HUES6 (cell line): ENCODE measurements around the gene MYO1H.
"Not testable (repeated sequence)": the region's sequence is repeated elsewhere in the genome, so short reads cannot be mapped to it uniquely, and the experiment has no call there.

Experiments
- H3K27ac ChIP-seq: 2 replicates; pipeline ENCODE4 v1.7.0; 2013; ENCODE audit warnings: low read depth, mild to moderate bottlenecking, low read length, inconsistent platforms
- H3K27me3 ChIP-seq: 2 replicates; pipeline ENCODE4 v1.6.1; 2013; ENCODE audit warnings: low read length; ENCODE audit not compliant: control insufficient read depth, insufficient read depth
- H3K36me3 ChIP-seq: 2 replicates; pipeline ENCODE4 v1.6.1; 2013; ENCODE audit warnings: low read length; ENCODE audit not compliant: control insufficient read depth, insufficient read depth
- H3K4me1 ChIP-seq: 2 replicates; pipeline ENCODE4 v1.6.1; 2013; ENCODE audit warnings: low read length; ENCODE audit not compliant: control insufficient read depth, insufficient read depth
- H3K4me3 ChIP-seq: 2 replicates; pipeline ENCODE4 v1.5.1; 2013; ENCODE audit warnings: low read depth, low read length
- H3K9ac ChIP-seq: one replicate; pipeline ENCODE4 v1.6.1; 2013; ENCODE audit warnings: mild to moderate bottlenecking, low read length
- H3K9me3 ChIP-seq: 2 replicates; pipeline ENCODE4 v1.6.1; 2013; ENCODE audit warnings: low read depth, low read length; ENCODE audit not compliant: control insufficient read depth, insufficient read depth

MYO1H gene

DNA sequence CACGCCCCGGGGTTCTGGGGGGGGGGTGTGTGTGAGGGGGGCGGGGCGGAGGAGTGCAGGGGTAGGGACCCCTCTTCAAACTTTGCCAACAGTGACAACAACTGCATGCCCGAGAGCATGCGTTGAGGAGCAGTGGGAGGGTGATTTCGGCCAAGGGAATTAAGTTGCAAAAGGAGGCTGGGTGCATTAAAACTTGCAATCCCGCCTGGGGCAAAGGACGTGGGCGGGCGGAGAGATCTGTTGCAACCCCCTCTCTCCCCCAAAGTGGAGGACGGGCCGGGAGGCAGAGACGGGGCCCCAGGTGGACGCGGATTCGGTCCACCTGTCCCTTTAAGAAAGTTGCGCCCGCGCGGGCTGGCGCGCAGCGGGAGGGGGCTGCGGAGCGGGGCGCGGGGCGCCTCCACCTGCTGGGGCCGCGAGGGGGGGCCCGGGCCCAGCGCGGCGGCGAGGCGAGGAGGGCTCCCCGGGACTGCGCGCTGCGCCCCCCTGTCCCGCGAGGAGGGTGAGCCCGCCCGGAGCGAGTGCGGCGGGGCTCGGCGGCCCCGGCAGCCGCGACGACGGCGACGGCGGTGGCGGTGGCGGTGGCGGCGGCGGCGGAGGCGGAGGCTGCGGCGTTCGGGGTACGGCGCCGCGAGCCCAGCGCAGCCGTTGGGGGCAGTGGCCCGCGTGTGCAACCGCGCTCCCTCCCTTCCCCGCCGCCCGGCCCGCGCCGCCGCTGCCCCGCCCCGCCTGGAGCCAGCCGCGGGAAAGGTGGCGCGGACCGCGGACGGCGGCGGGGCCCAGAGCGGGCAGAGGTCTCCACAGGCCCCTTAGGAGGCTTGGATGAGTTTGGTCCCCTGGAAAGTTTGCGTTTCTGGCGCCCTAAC lies 38.1 kb upstream of the MYO1H start:
- H3K4me3 ChIP-seq, result peak overlapping the region; percentile 74
- H3K27ac ChIP-seq, result no peak overlapping the region
- H3K4me1 ChIP-seq, result peaks cover 4% of the 10 kb centered on the region; the same call in 1 of the 2 replicates
- no peaks in the 10 kb centered on the region for H3K9me3 ChIP-seq
- peak overlapping the region; percentile 25 for H3K9ac ChIP-seq
- H3K36me3 ChIP-seq, result no peaks in the 10 kb centered on the region
- peaks cover 89% of the 10 kb centered on the region for H3K27me3 ChIP-seq

GRCh38 chr12:109310247-109311125 lies 37.2 kb upstream of the MYO1H start:
- Histone ChIP-seq H3K27me3 (peaks cover 85% of the 10 kb centered on the region), H3K9me3 (no peaks in the 10 kb centered on the region), H3K4me1 (peaks cover 4% of the 10 kb centered on the region; the same call in 1 of the 2 replicates), H3K4me3 (peak overlapping the region; percentile 74), H3K27ac (no peak overlapping the region), H3K36me3 (no peaks in the 10 kb centered on the region), H3K9ac (peak overlapping the region; percentile 25)

DNA sequence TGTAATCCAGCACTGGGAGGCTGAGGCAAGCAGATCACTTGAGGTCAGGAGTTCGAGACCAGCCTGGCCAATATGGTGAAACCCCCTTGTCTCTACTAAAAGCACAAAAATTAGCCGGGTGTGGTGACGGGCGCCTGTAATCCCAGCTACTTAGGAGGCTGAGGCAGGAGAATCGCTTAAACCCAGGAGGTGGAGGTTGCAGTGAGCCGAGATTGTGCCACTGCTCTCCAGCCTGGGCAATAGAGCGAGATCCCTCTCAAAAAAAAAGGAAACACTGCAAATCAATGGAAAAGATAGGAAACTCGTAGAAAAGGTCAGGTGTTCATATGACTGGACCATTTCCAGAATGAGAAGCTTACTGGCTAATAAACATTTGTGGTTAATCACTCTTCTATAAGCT lies 26.4 kb upstream of the MYO1H start:
- H3K9me3 ChIP-seq, H3K27me3 ChIP-seq, H3K27ac ChIP-seq, H3K36me3 ChIP-seq, H3K4me1 ChIP-seq, H3K4me3 ChIP-seq, H3K9ac ChIP-seq: not testable (repeated sequence)

DNA sequence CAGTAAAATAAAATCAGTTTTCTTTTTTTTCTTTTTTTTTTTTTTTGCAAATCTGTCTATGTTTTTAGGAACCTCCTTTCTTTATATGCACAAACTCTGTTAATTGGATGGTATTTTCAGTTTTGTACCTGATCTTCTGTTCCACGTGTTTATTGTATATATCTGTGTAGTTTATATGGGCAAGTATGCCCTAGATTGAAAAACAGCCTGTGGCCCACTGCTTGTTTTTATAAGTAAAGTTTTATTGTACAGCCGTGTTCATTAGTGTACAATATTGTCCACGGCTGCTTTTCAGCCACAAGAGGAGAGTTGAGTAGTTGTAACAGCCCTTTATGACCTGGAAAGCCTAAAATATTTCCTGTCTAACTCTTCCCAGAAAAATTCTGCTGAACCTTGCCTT lies 18.7 kb upstream of the MYO1H start:
- no peaks in the 10 kb centered on the region for H3K36me3 ChIP-seq
- no peak overlapping the region for H3K27ac ChIP-seq
- H3K27me3 ChIP-seq, result no peaks in the 10 kb centered on the region

DNA sequence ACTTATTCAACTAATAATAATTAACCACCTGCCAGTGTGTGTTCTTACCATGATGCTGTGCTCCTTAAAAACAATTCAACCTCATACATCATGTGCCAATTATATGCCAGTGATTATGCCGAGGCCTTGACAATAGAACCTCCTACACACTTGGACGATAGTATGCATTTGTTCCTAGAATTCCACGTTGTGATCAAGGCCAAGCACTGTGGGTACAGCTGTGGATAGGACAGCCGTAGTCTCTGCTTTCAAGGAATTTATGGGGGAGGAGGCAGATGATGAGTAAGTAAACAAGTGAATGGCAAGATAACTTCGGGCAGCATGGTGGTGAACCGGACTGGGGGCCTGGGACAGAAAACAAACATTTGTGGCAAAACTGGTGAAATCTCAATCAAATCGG lies 18.0 kb upstream of the MYO1H start:
- H3K9ac ChIP-seq, result no peak overlapping the region
- H3K27ac ChIP-seq, result no peak overlapping the region
- H3K4me3 ChIP-seq, result no peak overlapping the region
- H3K9me3 ChIP-seq, result no peaks in the 10 kb centered on the region
- no peaks in the 10 kb centered on the region for H3K36me3 ChIP-seq
- H3K27me3 ChIP-seq, result no peaks in the 10 kb centered on the region
- H3K4me1 ChIP-seq, result peaks cover 4% of the 10 kb centered on the region; the same call in 1 of the 2 replicates

More for the DNA sequence above, 18.7 kb upstream of the MYO1H start:
- Histone ChIP-seq H3K9ac (no peak overlapping the region), H3K4me3 (no peak overlapping the region), H3K4me1 (peaks cover 4% of the 10 kb centered on the region; the same call in 1 of the 2 replicates), H3K9me3 (no peaks in the 10 kb centered on the region)

DNA sequence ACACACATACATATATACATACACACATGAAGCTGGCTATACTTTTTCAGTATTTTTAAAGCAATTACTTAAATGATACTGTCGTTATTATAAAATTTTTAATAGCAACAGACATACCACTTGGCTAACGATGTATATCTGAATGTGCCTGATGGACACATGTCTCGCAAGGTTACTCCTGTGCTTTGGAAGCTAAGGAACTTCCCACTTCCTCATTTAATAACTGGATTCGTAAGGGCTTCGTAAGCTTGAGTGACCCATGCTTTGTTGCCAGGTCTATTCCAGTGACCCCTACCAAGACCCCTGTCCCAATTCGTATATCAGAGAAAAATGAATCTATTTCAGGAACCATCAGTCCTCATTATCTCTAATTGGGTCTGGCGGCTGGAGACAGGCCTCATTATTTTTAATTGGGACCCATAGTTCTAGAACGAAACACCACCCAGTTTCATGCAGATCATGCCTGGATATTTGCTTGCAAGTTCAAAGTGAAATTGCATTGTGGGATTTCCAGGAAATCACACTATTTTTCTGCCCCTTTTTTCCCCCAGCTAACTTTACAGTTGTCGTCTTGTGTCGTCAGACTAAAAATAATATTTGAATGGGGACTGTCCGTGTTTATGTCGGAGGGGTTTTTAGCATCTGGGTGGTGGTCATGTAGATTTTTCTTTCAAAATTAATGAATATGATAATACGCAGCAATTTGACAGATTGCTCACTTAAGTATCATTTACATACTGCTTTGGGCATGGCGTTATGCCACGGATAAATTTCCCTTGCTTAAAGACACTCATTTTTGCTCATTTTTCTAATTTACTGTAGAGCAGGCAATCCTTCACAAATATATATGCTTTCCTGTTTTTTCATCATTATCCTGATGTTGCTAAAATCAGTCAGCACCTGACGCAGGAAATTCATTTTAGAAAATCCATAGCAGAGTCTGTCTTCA lies 17.1 kb upstream of the MYO1H start:
- Histone ChIP-seq H3K27me3 (no peaks in the 10 kb centered on the region), H3K9me3 (no peaks in the 10 kb centered on the region), H3K36me3 (no peaks in the 10 kb centered on the region), H3K4me1 (peaks cover 4% of the 10 kb centered on the region; the same call in 1 of the 2 replicates), H3K9ac (no peak overlapping the region), H3K27ac (no peak overlapping the region), H3K4me3 (no peak overlapping the region)

DNA sequence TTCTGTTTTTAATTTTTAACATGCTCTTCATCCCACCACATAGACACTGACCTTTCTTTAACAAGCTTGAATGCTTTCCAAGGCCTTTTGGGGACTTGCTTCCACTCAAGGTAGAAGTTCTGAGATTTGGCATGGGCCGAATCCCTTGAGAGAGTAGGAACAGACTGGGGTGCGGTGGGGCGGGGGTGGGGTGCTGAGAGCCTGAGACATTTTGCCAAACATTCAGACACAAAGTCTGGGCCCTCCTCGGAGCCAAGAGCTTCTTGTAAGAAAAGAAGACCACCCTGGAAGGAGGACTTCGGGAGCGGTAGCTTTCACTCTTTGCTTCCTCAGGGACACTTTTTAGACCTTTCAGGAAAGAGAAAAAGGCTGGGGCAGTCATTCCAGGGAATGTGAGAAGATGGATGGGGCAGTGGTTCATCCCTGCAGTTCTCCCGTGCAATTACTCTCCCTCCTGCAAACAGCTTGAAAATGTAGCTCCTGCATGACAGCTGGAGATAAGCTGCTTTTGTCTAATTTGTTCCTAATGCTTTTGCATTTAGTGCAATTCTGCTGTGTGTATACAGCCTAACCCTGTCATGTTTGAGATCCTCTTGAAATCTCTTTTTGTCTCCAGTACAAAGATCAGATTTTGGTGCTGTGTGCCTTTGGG lies 16.3 kb upstream of the MYO1H start:
- no peaks in the 10 kb centered on the region for H3K27me3 ChIP-seq
- H3K9me3 ChIP-seq, result no peaks in the 10 kb centered on the region
- H3K27ac ChIP-seq, result no peak overlapping the region
- H3K9ac ChIP-seq, result no peak overlapping the region
- H3K4me3 ChIP-seq, result no peak overlapping the region
- peaks cover 4% of the 10 kb centered on the region; the same call in 1 of the 2 replicates for H3K4me1 ChIP-seq
- no peaks in the 10 kb centered on the region for H3K36me3 ChIP-seq

DNA sequence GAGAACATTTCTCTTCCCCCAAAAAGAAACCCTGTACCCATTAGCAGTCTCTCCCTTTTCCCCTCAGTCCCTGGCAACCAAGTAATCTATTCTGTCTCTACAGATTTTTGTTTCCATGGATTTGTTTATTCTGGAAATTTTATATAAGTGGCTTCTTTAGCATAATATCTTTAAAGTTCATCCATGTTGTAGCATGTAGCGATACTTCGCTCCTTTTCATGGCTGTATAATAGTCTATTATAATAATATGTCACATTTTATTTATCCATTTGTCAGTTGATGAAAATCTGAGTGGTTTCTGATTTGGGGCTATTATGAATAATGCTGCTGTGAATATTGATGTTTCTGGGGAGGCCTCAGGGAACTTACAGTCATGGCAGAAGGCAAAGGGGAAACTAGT lies 12.8 kb upstream of the MYO1H start:
- peaks cover 4% of the 10 kb centered on the region; the same call in 1 of the 2 replicates for H3K4me1 ChIP-seq
- no peak overlapping the region for H3K27ac ChIP-seq
- H3K4me3 ChIP-seq, result no peak overlapping the region
- H3K27me3 ChIP-seq, result no peaks in the 10 kb centered on the region
- no peaks in the 10 kb centered on the region for H3K9me3 ChIP-seq
- H3K9ac ChIP-seq, result no peak overlapping the region
- H3K36me3 ChIP-seq, result no peaks in the 10 kb centered on the region

DNA sequence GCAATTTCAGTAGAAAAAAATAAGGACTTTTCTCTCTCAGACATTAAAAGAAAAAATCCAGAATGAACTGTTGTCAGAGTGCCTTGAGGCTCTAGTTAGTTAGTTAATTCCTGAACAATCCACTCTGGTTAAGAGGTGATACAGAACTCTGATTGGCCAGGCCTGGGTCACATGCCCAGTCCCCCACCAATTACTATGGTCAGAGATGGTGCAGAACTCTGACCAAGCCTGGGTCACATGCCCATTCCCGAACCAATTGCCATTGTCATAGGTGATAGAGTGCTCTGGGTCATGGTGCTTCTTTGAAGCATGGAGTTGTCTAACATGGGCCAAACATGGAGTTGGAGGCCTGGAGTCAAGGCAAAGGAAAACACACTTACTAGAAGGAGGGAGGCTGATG lies 11.1 kb upstream of the MYO1H start:
- no peak overlapping the region for H3K9ac ChIP-seq
- H3K9me3 ChIP-seq, result no peaks in the 10 kb centered on the region
- H3K27ac ChIP-seq, result no peak overlapping the region
- H3K36me3 ChIP-seq, result no peaks in the 10 kb centered on the region
- H3K4me3 ChIP-seq, result no peak overlapping the region
- peaks cover 2% of the 10 kb centered on the region; the same call in 1 of the 2 replicates for H3K4me1 ChIP-seq
- no peaks in the 10 kb centered on the region for H3K27me3 ChIP-seq

DNA sequence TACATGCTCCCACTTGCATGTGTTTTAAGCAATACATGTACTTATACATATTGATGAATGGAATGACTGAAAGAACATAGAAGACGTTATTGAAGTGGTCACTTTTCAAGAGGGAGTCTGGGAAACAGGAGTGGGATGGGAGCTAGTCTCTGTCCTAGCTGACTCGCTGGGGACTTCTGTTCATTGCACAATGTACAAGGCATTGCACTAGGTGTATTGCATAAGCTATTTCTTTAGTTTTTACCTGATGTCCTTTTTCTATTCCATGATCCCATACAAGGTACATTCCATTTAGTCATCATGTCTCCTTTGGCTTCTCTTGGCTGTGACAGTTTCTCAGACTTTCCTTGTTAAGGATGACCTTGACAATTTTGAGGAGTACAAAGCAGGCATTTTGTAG lies 4.0 kb upstream of the MYO1H start:
- H3K27ac ChIP-seq, result no peak overlapping the region
- H3K9ac ChIP-seq, result no peak overlapping the region
- H3K4me3 ChIP-seq, result no peak overlapping the region
- no peaks in the 10 kb centered on the region for H3K27me3 ChIP-seq
- H3K9me3 ChIP-seq, result no peaks in the 10 kb centered on the region
- no peaks in the 10 kb centered on the region for H3K36me3 ChIP-seq
- no peaks in the 10 kb centered on the region for H3K4me1 ChIP-seq
